HG03432 (cell line): Measurements from ENCODE around the gene DHCR24.

Experiments used
- ATAC-seq: cut with Tn5 transposase; IDR thresholded peaks from one replicate; pipeline ENCODE4 v1.9.1; 2021; ENCODE audit warnings: mild to moderate bottlenecking, moderate library complexity; ENCODE audit not compliant: unreplicated experiment

Gene DHCR24

GRCh38 chr1:54804471-54805132, 82.4 kb downstream of the DHCR24 start:
- ATAC-seq = no peak

DNA sequence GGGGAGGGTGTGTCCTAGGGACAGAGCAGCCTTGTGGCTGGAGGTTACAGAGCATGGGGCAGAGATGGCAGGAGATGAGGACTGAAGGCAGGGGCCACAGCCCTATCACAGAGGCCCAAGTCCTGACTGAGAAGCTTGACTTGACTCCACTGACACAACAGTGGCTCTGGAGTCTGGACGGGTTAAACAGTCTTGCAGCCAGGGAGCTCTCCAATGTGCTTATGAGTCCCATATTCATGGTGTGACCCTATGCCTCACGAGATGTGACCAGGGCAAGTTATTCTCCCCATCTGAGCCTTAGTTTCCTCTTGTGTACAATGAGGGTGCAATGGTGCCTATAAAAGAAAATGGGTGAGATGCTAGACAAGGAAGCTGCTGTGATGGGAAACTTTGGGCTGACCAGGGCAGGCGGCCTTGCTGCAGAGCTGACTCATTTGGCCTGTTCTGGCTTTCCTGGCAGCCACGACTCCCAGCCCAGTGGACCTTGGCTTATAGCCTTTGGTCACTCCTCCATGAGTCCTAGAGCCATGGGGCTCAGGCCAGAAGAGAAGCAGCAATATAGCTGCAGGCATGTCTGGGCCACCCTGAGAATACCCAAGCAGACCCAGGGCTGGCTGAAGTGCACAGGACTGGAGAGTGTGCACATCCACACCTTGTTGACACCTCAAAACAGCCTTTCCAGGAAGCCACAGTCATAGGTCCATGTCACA, 83.1 kb downstream of the DHCR24 start:
- ATAC-seq = no peak

GRCh38 chr1:54800899-54801759, 85.9 kb downstream of the DHCR24 start, which contains the start of gene TTC22:
Gene TTC22 (minus strand): TSS chr1:54801323. CDS start chr1:54801163, 160 bp downstream.
- ATAC-seq = peak; percentile 76

GRCh38 chr1:54800041-54800898, 86.7 kb downstream of the DHCR24 start:
- ATAC-seq = no peak
